Endothelial cell of umbilical vein (primary cell): Measurements from ENCODE around the gene KIF23. TPM values are rescaled to one million over a fixed set of nuclear protein-coding genes. Genes with fewer than 3 reads are reported as not detected.

Experiments used
- BruUV-seq: library from RNA; stranded (reverse); fragments of 400-500 nt; replicated peaks from 2 replicates; lab custom pipeline; 2021; lab: Mats Ljungman, UMichigan
- CTCF ChIA-PET: fragments of 300-600, 350-600 bp; sonication (Branson Sonifier 250); formaldehyde crosslinking; loops from one replicate; lab custom pipeline; 2021; ENCODE audit warnings: antibody characterized with exemption, inconsistent platforms; lab: Charles Lee
- POLR2A ChIA-PET: fragments of 300-600, 350-600 bp; sonication (Branson Sonifier 250); formaldehyde crosslinking; loops from one replicate; lab custom pipeline; 2021; ENCODE audit warnings: antibody characterized with exemption, inconsistent platforms; lab: Charles Lee
- DNase-seq: peaks from one replicate; pipeline ENCODE4 v3.0.0-alpha.2; 2011; ENCODE audit warnings: low read depth, low spot score
- FAIRE-seq: peaks from 2 replicates; lab custom pipeline; 2011; peaks lifted over from hg19 to GRCh38; lab: Jason Lieb, UNC
- H2AFZ ChIP-seq: 2 replicates; pipeline ENCODE4 v1.6.0; 2012; ENCODE audit warnings: low read depth, low read length, control low read depth, inconsistent platforms
- H3K27ac ChIP-seq: 2 replicates; pipeline ENCODE4 v1.5.1; 2011; ENCODE audit warnings: low read depth, mild to moderate bottlenecking, control low read depth, low read length, moderate library complexity; ENCODE audit not compliant: insufficient read depth
- H3K27me3 ChIP-seq, 2 experiments: 2 replicates each; pipeline versions ENCODE4 v1.6.0 to v1.6.1; 2011; ENCODE audit warnings: low read length in 2 of 2, mixed read lengths in 1 of 2; ENCODE audit not compliant: control insufficient read depth in 2 of 2, insufficient read depth in 2 of 2
- H3K36me3 ChIP-seq, 2 experiments: 2 replicates in 1 of 2; 3 replicates in 1 of 2; pipeline ENCODE4 v1.5.1; 2011; ENCODE audit warnings: low read length in 2 of 2, mild to moderate bottlenecking in 1 of 2, moderate library complexity in 1 of 2; ENCODE audit not compliant: control insufficient read depth in 2 of 2, insufficient read depth in 2 of 2; ENCODE audit errors: extremely low read depth in 1 of 2
- H3K4me1 ChIP-seq: 3 replicates; pipeline ENCODE4 v1.5.1; 2011; ENCODE audit warnings: mild to moderate bottlenecking, low read length; ENCODE audit not compliant: control insufficient read depth, insufficient read depth; ENCODE audit errors: extremely low read depth
- H3K4me2 ChIP-seq: 2 replicates; pipeline ENCODE4 v1.6.1; 2011; ENCODE audit warnings: low read length, control low read depth, mixed read lengths; ENCODE audit not compliant: insufficient read depth
- H3K4me3 ChIP-seq, 3 experiments: fragments of 200-600 bp in 1 of 3; sonication (generic), shearing (Covaris generic) in 1 of 3; replicated peaks in 1 of 3; 2 replicates each; pipeline ENCODE4 v1.5.1; 2011 to 2016; ENCODE audit warnings: control low read depth in 3 of 3, low read length in 3 of 3, mild to moderate bottlenecking in 2 of 3, inconsistent platforms in 1 of 3, low read depth in 1 of 3, moderate library complexity in 1 of 3; ENCODE audit not compliant: insufficient read depth in 1 of 3
- H3K79me2 ChIP-seq: 2 replicates; pipeline ENCODE4 v1.6.0; 2012; ENCODE audit warnings: low read length, inconsistent platforms; ENCODE audit not compliant: control insufficient read depth, insufficient read depth
- H3K9ac ChIP-seq: replicated peaks from 2 replicates; pipeline ENCODE3; 2011; ENCODE audit warnings: low read length, control low read depth; ENCODE audit not compliant: insufficient read depth; ENCODE audit errors: extremely low read depth
- H3K9me1 ChIP-seq: replicated peaks from 3 replicates; pipeline ENCODE4 v1.6.0; 2011; ENCODE audit warnings: mild to moderate bottlenecking, low read length; ENCODE audit not compliant: control insufficient read depth, insufficient read depth; ENCODE audit errors: extremely low read depth
- H3K9me3 ChIP-seq: replicated peaks from 2 replicates; pipeline ENCODE4 v1.5.1; 2012; ENCODE audit warnings: low read length, inconsistent platforms; ENCODE audit not compliant: control insufficient read depth, insufficient read depth
- H4K20me1 ChIP-seq: replicated peaks from 2 replicates; pipeline ENCODE3; 2011; ENCODE audit warnings: mild to moderate bottlenecking, low read length; ENCODE audit not compliant: control insufficient read depth, insufficient read depth; ENCODE audit errors: extremely low read depth
- EZH2 ChIP-seq: IDR thresholded peaks from 2 replicates; pipeline ENCODE4 v1.6.1; 2012; ENCODE audit warnings: borderline replicate concordance, low read depth, mild to moderate bottlenecking, moderate library complexity, low read length, inconsistent platforms; ENCODE audit not compliant: severe bottlenecking
- FOS ChIP-seq: IDR thresholded peaks from 2 replicates; pipeline ENCODE4 v1.6.1; 2011; ENCODE audit warnings: mild to moderate bottlenecking, low read length, moderate library complexity, borderline replicate concordance; ENCODE audit not compliant: insufficient read depth
- GATA2 ChIP-seq: IDR thresholded peaks from 2 replicates; pipeline ENCODE4 v1.7.0; 2011; ENCODE audit warnings: low read depth, mild to moderate bottlenecking, moderate library complexity, mixed read lengths, low read length; ENCODE audit not compliant: insufficient read length, insufficient read depth
- JUN ChIP-seq: IDR thresholded peaks from 2 replicates; pipeline ENCODE4 v1.6.1; 2011; ENCODE audit warnings: borderline replicate concordance, low read depth; ENCODE audit not compliant: insufficient read length, insufficient read depth
- POLR2A ChIP-seq: IDR thresholded peaks from 2 replicates; pipeline ENCODE4 v1.6.1; 2012; ENCODE audit warnings: low read depth, mild to moderate bottlenecking, control low read depth, low read length
- POLR2AphosphoS5 ChIP-seq: IDR thresholded peaks from 2 replicates; pipeline ENCODE4 v1.6.1; 2012; ENCODE audit warnings: low read depth, mild to moderate bottlenecking, control low read depth, low read length, moderate library complexity; ENCODE audit not compliant: insufficient read depth
- dilution Hi-C: fragments of 300-500 bp; cut with MboI; formaldehyde crosslinking; loops from one replicate; pipeline ENCODE4 v1.15.0; 2019; ENCODE audit warnings: low sequenced_read_pairs; ENCODE audit not compliant: extremely low pct_ligation_motif_present
- intact Hi-C: fragments of 100-400 bp; cut with micrococcal nuclease; formaldehyde crosslinking; loops from one replicate; pipeline ENCODE4 v1.10.0; 2022
- polyA plus RNA-seq, 4 experiments: library from polyadenylated mRNA; depleted of rRNA in 3 of 4; stranded (reverse) in 3 of 4; unstranded in 1 of 4; fragments of >200 nt; gene quantifications; 2 replicates each; pipeline versions ENCODE4 v1.2.1 to v1.2.3, GENCODE V29; 2011 to 2012; ENCODE audit warnings: missing spikeins in 1 of 4
- total RNA-seq: library from RNA; stranded (reverse); gene quantifications from 2 replicates; pipeline ENCODE4 v1.2.3, GENCODE V29; 2021
- TF ChIP-seq, protein P1 (sequence below), 2 donors: IDR thresholded peaks; 1 replicate in 1 of 2; 2 replicates in 1 of 2; pipeline ENCODE4 v1.5.1; 2011; ENCODE audit warnings: low read length in 2 of 2, mild to moderate bottlenecking in 2 of 2, moderate library complexity in 2 of 2, control low read depth in 1 of 2, inconsistent platforms in 1 of 2, low read depth in 1 of 2; ENCODE audit not compliant: insufficient read depth in 1 of 2; ENCODE audit errors: extremely low read depth in 1 of 2
- TF ChIP-seq, protein P2 (sequence below): IDR thresholded peaks from 2 replicates; pipeline ENCODE4 v1.6.1; 2011; ENCODE audit not compliant: insufficient read depth, insufficient read length

Gene KIF23
- total and polyA plus RNA-seq, 2 donors (not counting 3 experiments of a cell fraction or from before 2014, with no cell fraction given): 25.4 to 64.7 TPM

DNA sequence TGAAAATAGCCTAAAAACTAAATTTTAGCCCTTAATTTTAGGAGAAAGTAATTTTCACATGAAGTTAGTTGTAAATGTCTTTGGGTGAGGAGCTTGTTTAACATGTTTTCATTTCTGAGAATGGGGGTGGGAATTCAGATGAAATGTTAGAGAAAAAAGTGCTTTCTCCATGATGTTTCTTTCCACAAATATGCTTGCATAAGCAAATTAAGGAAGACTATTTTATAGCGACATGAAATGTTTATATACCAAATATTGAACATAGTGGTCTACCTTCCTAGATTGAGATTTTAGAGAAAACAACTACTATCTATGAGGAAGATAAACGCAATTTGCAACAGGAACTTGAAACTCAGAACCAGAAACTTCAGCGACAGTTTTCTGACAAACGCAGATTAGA, 25.5 kb downstream of the KIF23 start:
- Histone ChIP-seq H3K9me1 (no peaks in the 10 kb centered on the region), H3K27ac (no peak overlapping the region), H3K4me2 (no peak overlapping the region), H2AFZ (no peak overlapping the region), H3K9me3 (no peaks in the 10 kb centered on the region), H3K36me3 (peaks cover 4 to 25% of the 10 kb centered on the region in 2 experiments), H3K9ac (no peak overlapping the region), H3K79me2 (peaks cover 1% of the 10 kb centered on the region), H3K4me1 (no peaks in the 10 kb centered on the region), H3K27me3 (no peaks in the 10 kb centered on the region), H4K20me1 (no peaks in the 10 kb centered on the region), H3K4me3 (no peak overlapping the region)
- TF ChIP-seq GATA2 (no peak), POLR2A (no peak), JUN (no peak), FOS (no peak)
- intact Hi-C loops: no loop called here
- ChIA-PET POLR2A (no interaction called here), CTCF (no interaction called here)
- DNase-seq (no peak), FAIRE-seq (no peak)
- dilution Hi-C loops: no loop called here
- BruUV-seq: no TSS peak

DNA sequence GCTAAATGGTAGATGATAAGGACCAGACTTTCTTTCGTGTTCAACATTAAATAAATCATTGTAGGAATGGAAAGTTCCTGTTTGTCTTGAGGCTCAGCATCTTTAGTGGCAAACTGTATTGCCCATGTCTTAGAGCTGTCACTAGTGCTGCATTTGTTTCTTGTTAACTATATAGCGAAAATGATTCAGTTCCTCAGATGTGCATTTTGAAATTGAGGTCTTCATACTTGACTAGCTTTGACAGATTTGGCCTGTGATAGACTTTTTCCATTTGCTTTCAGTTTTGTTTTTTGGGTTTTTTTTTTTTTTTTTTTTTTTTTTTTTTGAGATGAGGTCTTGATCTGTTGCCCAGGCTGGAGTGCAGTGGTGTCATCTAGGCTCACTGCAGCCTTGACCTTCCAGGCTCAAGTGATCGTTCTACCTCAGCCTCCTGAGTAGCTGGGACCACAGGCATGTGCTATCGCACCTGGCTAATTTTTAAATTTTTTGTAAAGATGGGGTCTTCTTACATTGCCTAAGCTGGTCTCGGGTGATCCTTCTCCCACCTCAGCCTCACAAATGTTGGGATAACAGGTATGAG, 29.0 kb downstream of the KIF23 start:
- Histone ChIP-seq H3K9ac (no peak overlapping the region), H3K36me3 (peaks cover 4 to 28% of the 10 kb centered on the region in 2 experiments), H3K4me3 (no peak overlapping the region), H3K9me1 (no peaks in the 10 kb centered on the region), H4K20me1 (no peaks in the 10 kb centered on the region), H3K4me2 (no peak overlapping the region), H3K4me1 (no peaks in the 10 kb centered on the region), H3K27ac (no peak overlapping the region), H3K9me3 (no peaks in the 10 kb centered on the region), H2AFZ (no peak overlapping the region), H3K79me2 (no peaks in the 10 kb centered on the region), H3K27me3 (no peaks in the 10 kb centered on the region)
- FAIRE-seq: no peak
- DNase-seq: no peak
- intact Hi-C loops (no loop called here), dilution Hi-C loops (no loop called here)
- BruUV-seq: no TSS peak
- POLR2A ChIA-PET: interaction anchor here (0.6 to 1.2 kb wide), 3 partner anchors 9 to 28 kb away, joined by 4 to 12 read pairs (median 8); no protein-coding TSS in a partner anchor
- TF ChIP-seq EZH2: no peak
- TF ChIP-seq GATA2: no peak
- no peak for TF ChIP-seq POLR2AphosphoS5
- TF ChIP-seq FOS: no peak
- TF ChIP-seq, protein P1, sequence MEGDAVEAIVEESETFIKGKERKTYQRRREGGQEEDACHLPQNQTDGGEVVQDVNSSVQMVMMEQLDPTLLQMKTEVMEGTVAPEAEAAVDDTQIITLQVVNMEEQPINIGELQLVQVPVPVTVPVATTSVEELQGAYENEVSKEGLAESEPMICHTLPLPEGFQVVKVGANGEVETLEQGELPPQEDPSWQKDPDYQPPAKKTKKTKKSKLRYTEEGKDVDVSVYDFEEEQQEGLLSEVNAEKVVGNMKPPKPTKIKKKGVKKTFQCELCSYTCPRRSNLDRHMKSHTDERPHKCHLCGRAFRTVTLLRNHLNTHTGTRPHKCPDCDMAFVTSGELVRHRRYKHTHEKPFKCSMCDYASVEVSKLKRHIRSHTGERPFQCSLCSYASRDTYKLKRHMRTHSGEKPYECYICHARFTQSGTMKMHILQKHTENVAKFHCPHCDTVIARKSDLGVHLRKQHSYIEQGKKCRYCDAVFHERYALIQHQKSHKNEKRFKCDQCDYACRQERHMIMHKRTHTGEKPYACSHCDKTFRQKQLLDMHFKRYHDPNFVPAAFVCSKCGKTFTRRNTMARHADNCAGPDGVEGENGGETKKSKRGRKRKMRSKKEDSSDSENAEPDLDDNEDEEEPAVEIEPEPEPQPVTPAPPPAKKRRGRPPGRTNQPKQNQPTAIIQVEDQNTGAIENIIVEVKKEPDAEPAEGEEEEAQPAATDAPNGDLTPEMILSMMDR (IDR thresholded peaks at IDR 0.05; ENCODE audit: extremely low read depth in 1 of 2, insufficient read depth in 1 of 2, low read depth in 1 of 2, low read length in 2 of 2): no peak
- TF ChIP-seq, protein P2, sequence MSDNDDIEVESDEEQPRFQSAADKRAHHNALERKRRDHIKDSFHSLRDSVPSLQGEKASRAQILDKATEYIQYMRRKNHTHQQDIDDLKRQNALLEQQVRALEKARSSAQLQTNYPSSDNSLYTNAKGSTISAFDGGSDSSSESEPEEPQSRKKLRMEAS: no peak
- CTCF ChIA-PET: interaction anchor here (0.6 to 0.7 kb wide), 3 partner anchors 124 to 818 kb away, joined by 3 to 4 read pairs (median 3); no protein-coding TSS in a partner anchor
